Measurements from ENCODE around the gene ERBB4.
"Not testable (repeated sequence)": the region's sequence is repeated elsewhere in the genome, so short reads cannot be mapped to it uniquely, and the experiment has no call there.

ERBB4 gene

DNA sequence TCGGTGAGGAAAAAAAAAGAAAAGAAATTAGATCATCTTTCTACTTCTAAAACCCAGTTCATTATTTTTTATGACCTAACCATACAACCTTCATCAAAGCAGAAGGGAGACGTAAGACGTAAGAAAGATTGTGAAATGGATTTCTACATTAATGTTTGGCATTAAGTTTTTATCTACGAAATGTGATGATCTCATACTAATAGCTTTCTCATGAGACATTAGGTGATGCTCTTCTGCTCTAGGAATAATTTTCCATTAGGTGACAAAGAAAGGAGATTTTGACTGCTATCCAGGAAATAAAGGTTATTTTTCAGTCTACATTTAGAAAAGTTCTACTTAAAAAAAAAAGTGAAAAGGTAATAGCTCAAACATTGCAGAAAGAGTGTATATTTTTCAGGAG lies 748.6 kb downstream of the ERBB4 start:
- DNase-seq: no peak

DNA sequence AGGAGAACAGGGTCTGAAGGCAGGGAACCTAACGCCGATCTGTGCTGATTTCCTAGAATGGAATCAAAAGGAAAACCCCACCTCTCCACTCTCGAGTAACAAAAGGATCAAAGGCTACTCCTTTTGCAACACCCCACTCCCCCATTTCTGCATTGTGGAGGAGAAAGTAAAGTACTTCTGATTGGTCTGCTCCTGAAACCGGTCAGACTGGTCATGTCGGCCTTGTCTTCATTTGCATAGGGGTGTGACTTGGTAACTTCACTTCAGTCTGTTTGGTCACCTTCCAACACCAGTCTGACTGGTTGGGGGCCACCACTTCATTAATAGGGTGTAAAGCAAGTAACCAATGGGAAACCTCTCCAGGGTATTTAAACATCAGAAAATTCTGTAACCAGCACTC lies 771.9 kb downstream of the ERBB4 start:
- DNase-seq: no peak

DNA sequence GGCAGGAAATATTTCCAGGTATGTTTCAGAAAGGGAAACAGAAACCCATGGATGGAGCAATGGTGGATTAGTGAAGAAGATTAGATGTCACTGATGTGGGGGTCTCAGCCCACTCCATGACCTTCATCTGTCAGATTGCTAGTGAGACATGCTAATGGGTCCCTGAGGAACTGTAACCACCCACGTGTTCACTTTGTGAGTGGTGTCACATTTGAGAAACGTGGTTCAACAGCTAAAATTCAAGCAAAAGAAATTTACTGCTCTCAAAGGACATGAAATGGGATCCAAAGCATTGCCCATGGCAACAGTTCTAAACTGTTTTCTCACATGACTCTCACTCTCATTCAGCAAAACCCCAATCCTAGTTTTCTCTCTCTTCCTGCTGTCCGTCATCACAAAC lies 776.1 kb downstream of the ERBB4 start:
- no peak for DNase-seq

DNA sequence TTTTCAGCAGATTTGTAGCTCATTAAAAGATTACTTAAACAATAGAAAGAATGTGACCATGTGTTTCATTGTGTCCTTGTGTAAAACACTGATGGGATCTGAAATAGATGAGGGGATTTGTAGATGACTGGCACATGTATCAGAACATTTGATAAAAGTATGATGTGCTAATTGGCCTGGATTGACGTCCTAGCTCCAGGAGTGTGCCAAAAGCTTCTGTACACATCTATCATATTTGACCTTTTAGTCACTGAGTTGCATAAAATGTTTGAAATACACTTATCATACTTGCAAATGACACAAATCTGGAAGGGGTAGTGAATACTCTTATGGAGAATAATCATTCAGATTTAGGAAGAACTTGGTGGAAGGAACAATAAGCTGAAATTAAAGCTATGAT lies 778.5 kb downstream of the ERBB4 start:
- no peak for DNase-seq

DNA sequence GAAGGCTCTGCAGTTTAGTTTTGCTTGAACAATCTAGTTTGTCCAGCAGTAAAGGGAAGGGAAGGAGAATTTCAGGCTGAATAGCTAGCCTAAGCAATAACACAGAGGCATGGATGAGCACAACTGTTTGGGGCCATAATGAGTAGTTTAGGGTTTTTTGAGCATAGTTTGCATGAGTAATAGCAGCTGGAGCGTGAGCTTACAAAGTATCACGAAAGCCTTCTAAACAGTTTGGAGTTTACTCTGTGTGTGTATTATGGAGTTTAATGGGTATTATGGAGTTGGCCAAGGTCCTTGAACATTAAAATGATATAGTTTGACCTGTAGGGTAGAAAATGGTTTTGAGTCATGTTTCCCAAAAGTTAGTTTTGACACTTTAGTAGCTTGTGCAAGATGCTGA lies 782.3 kb downstream of the ERBB4 start:
- no peak for DNase-seq

DNA sequence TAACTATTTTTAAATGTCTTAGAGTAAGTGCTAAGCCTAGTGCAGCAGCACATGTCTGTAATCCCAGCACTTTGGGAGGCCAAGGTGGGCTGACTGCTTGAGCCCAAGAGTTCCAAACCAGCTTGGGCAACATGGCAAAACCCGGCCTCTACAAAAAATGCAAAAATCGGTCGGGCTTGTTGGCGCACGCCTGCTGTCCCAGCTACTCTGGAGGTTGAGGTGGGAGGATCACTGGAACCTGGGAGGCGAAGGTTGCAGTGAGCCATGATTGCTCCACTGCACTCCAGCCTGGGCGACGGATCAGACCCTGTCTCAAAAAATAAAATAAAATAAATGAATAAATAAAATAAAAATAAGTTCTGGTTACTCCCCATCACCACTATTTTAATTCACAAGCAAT lies 783.4 kb downstream of the ERBB4 start:
- DNase-seq: no peak

DNA sequence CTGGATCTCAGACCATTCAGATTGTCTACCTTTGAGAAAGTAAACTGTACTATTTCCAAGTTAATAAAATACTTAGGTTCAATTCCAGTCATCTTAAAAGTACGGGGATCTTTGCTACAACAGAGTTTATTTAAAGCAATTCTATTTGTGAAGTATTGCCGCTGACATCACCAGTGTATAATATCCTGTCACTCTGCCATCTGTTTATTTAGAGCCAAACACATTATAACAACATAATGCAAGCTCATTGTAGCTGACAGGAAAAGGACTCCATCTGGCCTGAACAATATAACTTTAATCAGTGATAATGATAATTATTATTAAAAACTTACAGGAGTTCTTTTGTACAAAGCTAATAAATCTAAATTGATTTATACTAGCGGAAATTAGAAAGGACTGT lies 786.8 kb downstream of the ERBB4 start:
- DNase-seq: no peak

DNA sequence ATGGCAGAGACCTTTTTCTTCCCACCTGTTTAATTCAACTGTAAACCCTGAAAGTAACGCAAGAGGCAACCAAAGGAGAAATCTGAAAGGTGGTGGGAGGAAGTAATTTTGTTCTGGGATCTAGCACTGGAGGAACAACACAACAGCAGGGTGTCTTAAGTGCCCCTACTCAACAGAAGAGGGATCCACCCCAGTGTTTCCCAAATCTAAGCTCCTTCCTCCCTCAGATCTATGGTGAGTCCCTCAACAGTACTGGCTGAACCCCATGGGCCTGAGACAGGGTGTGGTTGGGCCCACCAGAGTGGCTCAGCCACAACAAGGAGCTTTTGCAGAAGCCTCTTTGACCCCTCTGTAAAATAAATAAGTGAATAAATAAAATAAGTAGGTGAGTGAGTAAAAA lies 790.3 kb downstream of the ERBB4 start:
- no peak for DNase-seq

DNA sequence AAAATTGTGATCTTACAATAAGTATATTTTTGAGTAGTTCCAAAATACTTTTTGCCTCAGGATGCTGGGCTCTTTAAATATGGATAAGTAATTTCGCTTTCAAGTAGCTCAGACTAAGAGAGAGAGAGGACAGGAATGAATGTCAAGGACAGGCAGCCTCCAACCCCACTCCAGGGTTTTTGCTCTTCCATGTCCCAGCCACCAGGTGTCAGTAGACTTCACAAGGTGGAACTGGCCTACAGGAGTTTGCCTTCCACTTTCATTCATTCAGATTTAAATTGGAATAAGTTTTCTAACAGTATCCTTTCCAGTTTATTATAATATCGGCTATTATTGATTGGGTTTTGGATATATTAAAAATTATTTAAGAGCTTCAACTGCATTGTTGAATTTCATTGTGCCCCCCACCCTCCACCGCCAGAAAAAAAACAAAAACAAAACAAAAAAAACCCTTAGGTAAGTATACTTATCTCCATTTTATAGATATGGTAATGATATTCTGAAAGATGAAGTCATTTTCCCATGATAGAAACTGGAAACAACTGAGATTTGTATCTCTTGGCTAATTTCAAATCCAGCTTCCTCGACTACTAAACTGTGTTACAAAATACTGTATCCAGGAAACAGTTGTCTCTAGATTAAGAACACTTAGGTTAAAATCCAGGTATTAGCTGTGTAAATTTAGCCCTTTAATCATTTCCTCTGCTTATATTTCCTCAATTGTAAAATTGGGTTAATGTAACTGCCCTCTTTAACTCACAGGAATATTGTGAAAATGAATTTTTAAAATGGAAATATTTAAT lies 793.1 kb downstream of the ERBB4 start:
- no peak for DNase-seq

DNA sequence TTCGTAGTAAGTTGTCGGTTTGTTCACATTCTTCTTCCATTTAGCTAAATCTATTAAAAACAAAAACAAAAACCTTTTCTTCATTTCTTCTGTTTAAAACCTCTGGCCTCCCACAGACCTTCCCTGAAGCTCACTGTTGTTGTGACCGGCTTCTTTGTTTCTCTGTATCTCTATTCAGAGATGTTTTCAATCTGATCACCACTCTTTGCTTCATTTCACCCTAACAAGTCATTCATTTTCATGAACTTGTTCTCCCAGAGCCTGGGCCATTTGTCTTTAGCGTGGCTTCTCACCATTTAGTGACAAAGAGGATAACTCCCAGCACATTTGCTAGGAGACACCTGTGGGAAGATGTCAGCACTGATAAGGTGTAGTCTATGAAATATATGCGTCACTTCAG lies 794.2 kb downstream of the ERBB4 start:
- no peak for DNase-seq

DNA sequence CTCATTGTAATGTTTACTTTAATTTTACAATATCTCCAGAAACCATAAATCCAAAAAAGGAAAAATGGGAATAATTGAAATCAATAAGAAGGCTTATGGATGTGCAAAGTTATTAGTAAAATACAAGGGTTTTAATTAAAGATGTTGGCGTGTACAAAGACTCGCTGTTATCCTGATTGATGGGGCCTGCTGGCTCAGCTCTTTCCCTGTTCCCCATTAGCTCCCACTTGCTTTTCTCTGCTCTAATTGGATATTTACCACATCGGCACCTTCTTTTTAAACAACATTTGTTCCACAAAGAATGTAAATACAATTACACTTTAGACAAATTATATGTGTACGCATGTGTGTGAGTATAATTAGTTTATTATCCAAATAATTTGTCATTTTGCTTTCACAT lies 796.6 kb downstream of the ERBB4 start:
- DNase-seq: no peak

DNA sequence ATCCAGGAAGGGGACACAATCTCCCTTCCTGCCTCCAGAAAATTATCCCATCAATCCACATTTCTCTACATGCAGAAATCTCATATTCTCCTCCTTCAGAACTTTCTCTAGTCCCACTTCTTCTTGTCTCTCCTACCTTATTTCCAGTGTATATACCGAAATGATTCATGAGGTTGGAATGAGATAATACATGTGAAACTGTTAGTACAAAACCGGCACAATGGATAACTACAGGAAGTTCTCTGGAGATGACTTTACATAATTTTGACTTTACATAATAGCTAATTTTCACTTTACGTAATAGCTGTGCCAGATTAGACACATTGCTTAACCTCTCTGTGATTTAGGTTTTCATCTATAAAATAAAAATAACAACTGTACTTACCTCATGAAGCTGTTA lies 801.3 kb downstream of the ERBB4 start:
- DNase-seq: no peak

DNA sequence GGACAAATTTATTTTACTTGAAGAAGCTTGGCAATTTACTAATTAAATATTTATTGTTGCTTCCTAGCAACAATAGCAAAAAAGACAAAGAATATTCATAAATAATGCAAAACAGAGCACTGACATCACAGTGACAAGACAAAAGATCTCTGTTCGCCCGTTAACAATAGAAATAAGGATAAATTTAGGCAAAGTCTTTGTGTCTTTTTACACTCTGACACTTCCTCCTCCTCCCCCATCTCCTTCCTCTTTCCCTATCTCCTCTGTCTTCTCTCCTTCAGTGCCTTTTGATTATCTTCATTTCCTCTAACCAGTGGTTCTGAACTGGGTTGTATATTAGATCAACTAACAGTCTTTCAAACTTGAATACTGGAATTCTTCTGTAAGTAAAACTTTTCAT lies 808.4 kb downstream of the ERBB4 start:
- no peak for DNase-seq

DNA sequence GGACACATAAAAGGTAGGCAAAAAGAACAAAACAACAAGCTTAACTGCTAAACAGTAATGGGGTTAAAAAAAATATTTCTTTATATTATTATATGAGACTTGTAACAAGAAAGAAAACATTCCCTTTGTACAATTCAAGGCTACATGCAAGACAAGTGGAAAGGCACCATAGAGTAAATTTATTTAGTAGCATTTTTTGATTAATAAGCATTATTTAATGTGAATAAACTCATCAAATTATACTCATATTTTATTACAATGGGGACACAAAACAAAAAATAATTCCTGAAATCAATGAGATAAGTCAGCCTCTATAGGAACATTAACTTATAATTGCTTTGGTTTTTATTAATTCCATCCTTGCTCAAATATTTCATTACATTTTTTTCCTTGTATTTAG lies 809.2 kb downstream of the ERBB4 start:
- DNase-seq: no peak

DNA sequence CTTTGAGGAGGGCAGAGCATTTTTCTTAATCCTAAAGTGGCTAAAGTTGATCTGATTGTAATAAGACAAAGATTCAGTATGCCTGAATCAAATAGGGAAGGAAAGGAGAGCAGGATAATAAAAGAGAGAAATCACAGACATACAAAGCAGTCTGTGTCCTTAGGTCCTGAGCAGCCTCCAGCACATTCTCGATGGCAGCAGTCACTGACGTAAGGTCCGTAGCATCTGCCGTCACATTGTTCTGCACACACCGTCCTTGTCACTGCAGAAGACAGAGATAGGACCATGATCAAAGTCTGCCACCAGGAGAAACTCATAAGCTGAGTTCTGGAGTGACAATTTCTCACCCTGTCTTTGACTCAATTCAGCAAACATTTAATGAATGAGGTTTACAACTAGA lies 813.7 kb downstream of the ERBB4 start:
- DNase-seq: no peak

DNA sequence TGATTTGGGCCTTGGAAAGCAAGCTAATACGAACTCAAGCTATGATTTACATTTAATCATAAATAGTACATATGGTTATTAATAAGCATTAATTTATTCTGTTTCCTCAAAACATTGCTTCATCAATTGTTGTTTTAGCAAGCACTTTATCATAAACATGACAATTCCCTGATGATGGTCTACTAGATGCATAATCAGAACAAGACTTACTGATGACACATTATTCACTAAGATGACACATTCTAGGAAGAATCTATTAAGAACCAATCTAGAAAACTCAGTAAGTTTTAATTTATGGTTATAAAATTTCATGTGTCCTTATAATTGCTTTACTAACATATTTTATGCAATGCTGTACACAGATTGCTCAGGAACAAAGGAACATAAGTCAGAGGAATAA lies 815.2 kb downstream of the ERBB4 start:
- no peak for DNase-seq

DNA sequence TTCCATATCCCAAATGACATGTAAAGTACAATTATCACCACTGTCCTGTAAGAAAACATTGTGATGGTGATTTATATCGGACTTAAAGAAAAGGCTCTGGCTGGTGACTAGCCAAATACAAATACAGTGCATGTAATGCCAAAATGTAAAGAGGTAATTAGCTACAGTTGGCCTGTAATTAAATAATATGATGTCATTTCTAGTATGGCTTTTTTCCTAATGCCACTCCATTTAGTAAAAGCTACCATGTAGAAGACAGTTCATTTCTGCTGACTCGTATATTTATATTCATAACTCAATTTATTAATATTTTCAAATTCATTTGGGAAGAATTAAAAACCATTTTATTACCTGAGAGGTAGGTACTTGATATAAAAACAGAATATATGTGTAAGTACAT lies 815.7 kb downstream of the ERBB4 start:
- no peak for DNase-seq

DNA sequence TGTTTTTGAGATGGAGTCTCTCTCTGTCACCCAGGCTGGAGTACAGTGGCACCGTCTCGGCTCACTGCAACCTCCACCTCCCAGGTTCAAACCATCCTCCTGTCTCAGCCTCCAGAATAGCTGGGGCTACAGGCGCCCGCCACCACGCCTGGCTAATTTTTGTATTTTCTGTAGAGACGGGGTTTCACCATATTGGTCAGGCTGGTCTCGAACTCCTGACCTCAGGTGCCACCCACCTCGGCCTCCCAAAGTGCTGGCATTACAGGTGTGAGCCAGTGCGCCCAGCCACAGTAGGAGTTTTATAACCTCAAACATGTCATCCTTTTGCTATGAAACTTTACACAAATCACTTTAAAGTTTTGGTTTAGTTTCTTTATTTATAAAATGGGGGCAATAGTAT lies 816.7 kb downstream of the ERBB4 start:
- DNase-seq: not testable (repeated sequence)

DNA sequence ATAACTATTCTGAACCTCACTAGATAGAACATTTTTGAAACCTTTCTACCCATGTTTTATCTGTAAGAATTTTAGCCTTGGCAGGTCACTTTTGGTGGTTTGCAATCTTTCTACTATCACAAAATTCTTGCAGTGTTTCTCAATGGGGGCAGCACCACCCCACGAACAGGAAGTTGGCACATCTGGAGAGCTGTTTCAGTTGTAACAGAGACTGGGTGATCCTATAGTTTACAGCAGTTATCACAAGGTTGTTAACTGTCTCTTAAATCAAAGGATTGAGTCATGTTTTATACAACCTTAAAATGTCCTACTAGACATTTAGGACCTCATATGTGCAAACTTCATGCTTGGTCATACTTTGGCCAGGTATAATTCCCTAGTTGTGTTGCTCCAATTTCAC lies 829.2 kb downstream of the ERBB4 start:
- DNase-seq: no peak

DNA sequence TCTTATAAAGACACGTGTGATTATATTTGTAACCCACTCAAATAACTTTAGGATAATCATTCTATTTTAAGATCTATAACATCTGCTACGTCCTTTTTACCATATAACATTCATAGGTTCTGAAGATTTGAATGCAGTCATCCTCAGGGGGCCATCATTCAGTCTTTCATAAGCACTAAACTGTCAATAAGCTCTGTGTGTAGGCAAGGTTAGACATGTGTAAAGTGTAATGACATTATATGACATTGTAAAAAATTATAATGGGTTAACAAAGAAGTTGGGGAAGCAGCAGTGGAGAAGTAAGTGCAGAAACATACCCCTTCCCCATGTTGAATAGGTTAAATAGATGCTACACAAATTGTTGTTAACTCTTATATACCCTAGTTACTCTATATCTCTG lies 845.9 kb downstream of the ERBB4 start:
- no peak for DNase-seq

DNA sequence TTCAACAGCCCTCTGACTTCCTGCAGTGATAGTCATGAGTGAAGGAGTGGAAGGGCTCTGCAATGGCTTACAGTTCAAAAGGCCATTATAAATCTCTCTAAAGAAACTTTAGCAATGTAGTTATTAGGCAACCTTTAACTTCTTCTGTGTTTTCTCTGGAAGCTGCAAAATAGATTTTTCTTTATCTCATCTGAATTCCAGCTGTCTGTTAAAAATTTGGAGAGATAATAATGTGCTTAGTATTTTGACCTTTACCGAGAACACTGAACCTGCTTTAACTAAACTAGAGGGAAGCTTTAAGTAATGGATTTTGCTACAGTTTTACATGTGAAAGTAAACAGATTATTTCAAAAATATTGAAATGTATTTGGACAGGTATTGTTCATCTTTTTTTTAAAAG lies 847.9 kb downstream of the ERBB4 start:
- DNase-seq: no peak

DNA sequence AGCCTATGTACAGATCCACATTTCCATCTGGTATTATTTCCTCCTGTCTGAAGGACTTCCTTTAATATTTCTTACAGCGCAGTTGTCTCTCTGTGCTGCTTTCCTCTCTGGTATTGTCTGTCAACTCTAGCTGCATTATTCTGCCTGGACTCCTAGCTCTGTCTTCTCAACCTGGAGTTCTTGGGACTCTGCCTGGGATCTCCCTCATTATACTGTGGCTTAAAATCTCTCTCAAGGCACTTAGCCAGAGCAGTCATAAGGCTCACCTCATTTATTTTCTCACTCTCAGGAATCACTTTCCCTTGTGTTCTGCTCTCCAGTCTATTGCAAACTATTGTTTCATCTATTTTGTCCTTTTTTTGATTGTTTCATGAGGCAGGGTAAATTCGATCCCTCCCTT lies 850.4 kb downstream of the ERBB4 start:
- DNase-seq: no peak

DNA sequence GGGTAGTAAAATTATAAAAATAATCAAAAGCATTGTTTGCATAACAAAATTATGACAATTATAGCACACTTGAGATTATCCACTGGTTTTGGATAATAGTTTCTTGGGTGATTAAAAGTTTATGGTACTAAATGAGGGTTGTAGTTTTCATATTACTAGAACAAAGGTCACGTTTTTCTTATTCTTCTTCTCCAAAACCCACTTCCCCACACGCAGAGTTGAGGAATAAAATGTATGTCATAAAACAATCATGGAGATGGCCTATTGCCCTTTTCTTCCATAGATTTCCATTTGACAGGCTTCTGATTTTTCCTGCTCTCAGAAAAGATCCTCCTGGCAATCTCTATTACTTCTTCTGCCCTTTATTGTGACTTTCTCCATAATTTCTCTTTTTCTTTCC lies 863.9 kb downstream of the ERBB4 start:
- no peak for DNase-seq

DNA sequence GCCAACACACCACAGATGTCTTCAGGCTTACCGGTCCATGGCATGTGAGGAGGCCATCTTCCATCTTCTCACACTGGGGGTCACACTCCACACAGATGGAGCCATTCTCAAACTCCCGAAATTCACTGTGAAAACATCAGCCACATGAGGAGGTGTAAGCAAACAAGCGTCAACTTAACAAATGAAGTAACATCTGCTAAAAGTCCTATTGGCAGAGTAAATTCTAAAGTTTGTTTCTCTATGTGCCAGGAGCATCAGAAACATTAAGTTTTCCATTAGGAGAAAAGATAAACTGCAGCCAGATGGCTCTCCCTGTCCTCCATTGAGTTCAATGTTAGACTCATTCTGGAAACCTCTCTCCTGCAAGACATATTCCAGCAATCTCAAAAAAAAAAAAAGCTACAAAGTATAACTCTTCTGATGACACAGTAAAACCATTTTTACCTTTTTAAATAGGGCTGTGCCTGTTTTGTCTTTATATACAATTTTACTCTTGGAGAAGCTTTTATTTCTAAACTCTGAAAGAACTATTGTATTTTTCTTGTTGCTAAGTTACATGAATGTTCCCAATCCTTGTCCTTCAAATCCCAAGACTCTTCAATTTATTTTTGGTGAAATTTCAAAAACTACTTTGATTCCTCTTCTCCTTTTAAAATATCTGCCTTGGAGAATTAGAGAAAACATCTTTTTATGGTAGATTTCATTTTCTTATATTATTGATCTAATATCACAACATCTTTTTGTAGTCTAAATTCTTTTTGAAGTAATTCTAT lies 865.3 kb downstream of the ERBB4 start:
- DNase-seq: no peak

DNA sequence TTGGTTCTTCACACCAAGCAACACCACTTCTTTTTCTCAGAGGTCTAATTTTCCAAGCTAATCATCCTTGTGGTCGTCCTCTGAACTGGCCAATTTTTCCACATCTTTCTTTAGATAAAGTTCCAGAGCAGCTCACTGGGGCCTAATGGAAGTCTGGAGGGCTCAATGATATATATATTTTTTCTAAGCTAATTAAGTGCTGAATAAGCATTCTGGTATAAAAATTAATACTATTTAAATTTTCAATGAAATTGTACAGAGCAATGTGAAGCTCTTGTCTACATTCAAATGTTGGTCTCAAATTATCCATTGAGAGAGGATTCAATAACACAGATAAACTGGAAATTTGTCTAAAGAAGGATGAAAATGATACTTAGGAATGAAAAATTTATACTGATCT lies 866.6 kb downstream of the ERBB4 start:
- DNase-seq: no peak

Measured in activated naive CD4-positive, alpha-beta T cell (primary cell).